ENCODE data around the gene HES7. TPM values are rescaled to one million over a fixed set of nuclear protein-coding genes. Genes with fewer than 3 reads are reported as not detected.
A peak's percentile ranks its signal among the peaks of the same experiment; 100 is the strongest.

Gene HES7
- total and polyA plus RNA-seq, 8 donors: 0.58 to 0.92 TPM; not detected in 6

GRCh38 chr17:8075081-8075480, 48.8 kb downstream of the HES7 start:
- DNase-seq: no peak
- WGBS, 5 donors: 75 to 97% (median 84%) methylated on average over 3 of the region's 3 CpGs
- Histone ChIP-seq H3K9me3 (no peaks in the 10 kb centered on the region), H3K27me3 (peaks cover 17 to 99% (median 83%) of the 10 kb centered on the region in 3 donors), H3K4me3 (no peak overlapping the region), H3K4me1 (peaks cover 28 to 35% (median 33%) of the 10 kb centered on the region in 4 donors), H3K36me3 (no peaks in the 10 kb centered on the region), H3K27ac (no peak overlapping the region)
- no peak for TF ChIP-seq POLR2A (IDR thresholded peaks at IDR 0.05)
- no peak for TF ChIP-seq POLR2AphosphoS5 (IDR thresholded peaks at IDR 0.05)
- TF ChIP-seq CTCF (IDR thresholded peaks at IDR 0.05): no peak
- no peak for TF ChIP-seq EP300 (IDR thresholded peaks at IDR 0.05)
- intact Hi-C loops (cut with DNase I; ENCODE audit: low total_unique reads): no loop called here

- H3K27me3 ChIP-seq: peaks cover 17 to 93% (median 80%) of the 10 kb centered on the region in 3 donors
- H3K36me3 ChIP-seq: no peaks in the 10 kb centered on the region
- no peak for DNase-seq
- WGBS, 5 donors: 42 to 48% (median 48%) methylated on average over 7 of the region's 7 CpGs
- intact Hi-C loops (cut with DNase I; ENCODE audit: low total_unique reads): no loop called here
- peaks cover 23 to 32% (median 31%) of the 10 kb centered on the region in 4 donors for H3K4me1 ChIP-seq
- H3K27ac ChIP-seq: no peak overlapping the region
- TF ChIP-seq POLR2AphosphoS5 (IDR thresholded peaks at IDR 0.05): no peak
- TF ChIP-seq POLR2A (IDR thresholded peaks at IDR 0.05): no peak
- TF ChIP-seq EP300 (IDR thresholded peaks at IDR 0.05): no peak
- TF ChIP-seq CTCF (IDR thresholded peaks at IDR 0.05): no peak
- H3K9me3 ChIP-seq: no peaks in the 10 kb centered on the region
- H3K4me3 ChIP-seq: no peak overlapping the region
Observed at GRCh38 chr17:8074554-8074953, 49.4 kb downstream of the HES7 start.

GRCh38 chr17:8073627-8074484, 50.0 kb downstream of the HES7 start:
- peak overlapping the region in 2 of 4 donors; percentile 6 to 33 for H3K4me3 ChIP-seq
- peak in 5 of 7 experiments; percentile 55 to 87 (median 79) for TF ChIP-seq CTCF (IDR thresholded peaks at IDR 0.05)
- no peak for TF ChIP-seq POLR2A (IDR thresholded peaks at IDR 0.05)
- 4 to 10% (median 5%) methylated on average over 14 to 28 of the region's 28 CpGs for WGBS, 5 donors

GRCh38 chr17:8072729-8073461, 51.0 kb downstream of the HES7 start:
- peak in 1 of 2 donors; percentile 54 for DNase-seq
- WGBS, 5 donors: 4 to 6% (median 4%) methylated on average over 34 to 40 of the region's 40 CpGs
- H3K36me3 ChIP-seq: no peaks in the 10 kb centered on the region
- peaks cover 32 to 39% (median 37%) of the 10 kb centered on the region in 4 donors for H3K4me1 ChIP-seq
- intact Hi-C loops (cut with DNase I; ENCODE audit: low total_unique reads): no loop called here
- no peak for TF ChIP-seq POLR2AphosphoS5 (IDR thresholded peaks at IDR 0.05)
- no peak for TF ChIP-seq POLR2A (IDR thresholded peaks at IDR 0.05)
- TF ChIP-seq CTCF (IDR thresholded peaks at IDR 0.05): no peak
- TF ChIP-seq EP300 (IDR thresholded peaks at IDR 0.05): no peak
- no peak overlapping the region for H3K27ac ChIP-seq
- peak overlapping the region in 3 of 4 donors; percentile 6 to 33 (median 17) for H3K4me3 ChIP-seq
- H3K9me3 ChIP-seq: no peaks in the 10 kb centered on the region
- peaks cover 17 to 78% (median 66%) of the 10 kb centered on the region in 3 donors for H3K27me3 ChIP-seq

More at GRCh38 chr17:8073627-8074484, 50.0 kb downstream of the HES7 start:
- intact Hi-C loops (cut with DNase I; ENCODE audit: low total_unique reads): no loop called here
- Histone ChIP-seq H3K4me1 (peaks cover 25 to 33% (median 31%) of the 10 kb centered on the region in 4 donors), H3K27me3 (peaks cover 17 to 86% (median 73%) of the 10 kb centered on the region in 3 donors), H3K36me3 (no peaks in the 10 kb centered on the region), H3K27ac (no peak overlapping the region), H3K9me3 (no peaks in the 10 kb centered on the region)
- DNase-seq: peak; percentile 81 to 90

Data from stomach (tissue), 9 donors.